IPS-18c (cell line): ENCODE measurements around the gene VPS13A.

Experiments used
- H3K4me3 ChIP-seq: 2 replicates; pipeline ENCODE4 v1.7.0; 2013; ENCODE audit warnings: low read depth, mild to moderate bottlenecking, low read length, moderate library complexity; ENCODE audit not compliant: insufficient read depth
- H3K9me3 ChIP-seq: one replicate; pipeline ENCODE4 v1.6.1; 2013; ENCODE audit warnings: mild to moderate bottlenecking, low read length, moderate library complexity; ENCODE audit not compliant: control insufficient read depth, insufficient read depth

Gene VPS13A

DNA sequence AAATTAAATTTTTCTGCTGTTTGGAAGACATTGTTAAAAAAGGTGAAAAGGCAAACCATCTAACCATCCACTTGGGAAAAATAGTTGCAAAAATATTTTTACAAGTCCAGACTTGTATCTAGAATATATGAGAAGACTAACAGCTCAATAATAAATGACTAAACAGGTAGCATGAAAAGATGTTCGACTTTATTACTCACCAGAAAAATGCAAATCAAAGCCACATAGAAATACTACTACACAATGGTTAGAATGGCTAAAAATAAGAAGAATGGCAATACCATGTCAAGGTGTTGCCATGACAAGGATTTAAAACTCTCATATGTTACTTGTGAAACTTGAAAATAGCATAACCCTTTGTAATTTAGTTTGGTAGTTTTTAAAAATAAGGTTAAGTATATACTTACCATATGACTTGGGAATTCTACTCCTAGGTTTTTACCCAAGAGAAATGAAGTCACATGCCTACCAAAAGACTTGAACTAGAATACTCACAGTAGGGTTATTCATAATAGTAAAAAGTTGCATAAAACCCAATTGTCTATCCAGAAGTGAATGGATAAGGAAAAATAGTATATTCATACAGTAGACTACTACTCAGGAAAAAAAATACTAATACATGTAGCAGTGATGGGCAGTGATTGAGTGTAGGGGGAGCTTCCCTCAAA is 93.8 kb downstream of the VPS13A start:
- Histone ChIP-seq H3K9me3 (no peaks in the 10 kb centered on the region), H3K4me3 (no peak overlapping the region)

DNA sequence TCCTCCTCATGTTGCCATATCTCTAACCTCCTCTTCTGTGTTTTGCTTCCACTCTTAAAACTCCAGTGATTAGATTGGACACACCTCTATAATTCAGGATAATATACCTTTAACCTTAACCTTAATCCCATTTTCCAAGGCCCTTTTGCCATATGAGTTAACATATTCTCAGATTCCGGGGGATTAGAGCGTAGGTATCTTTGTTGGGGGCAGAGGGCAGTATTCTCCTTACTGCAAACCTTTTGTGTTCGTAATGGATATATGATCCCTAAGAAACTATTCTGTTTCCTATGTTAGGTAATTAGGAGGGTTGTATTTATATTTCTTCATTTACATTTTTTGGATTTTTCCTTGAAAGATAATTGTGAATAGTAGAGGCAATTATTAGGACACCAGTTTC is 99.5 kb downstream of the VPS13A start:
- H3K4me3 ChIP-seq = no peak overlapping the region

DNA sequence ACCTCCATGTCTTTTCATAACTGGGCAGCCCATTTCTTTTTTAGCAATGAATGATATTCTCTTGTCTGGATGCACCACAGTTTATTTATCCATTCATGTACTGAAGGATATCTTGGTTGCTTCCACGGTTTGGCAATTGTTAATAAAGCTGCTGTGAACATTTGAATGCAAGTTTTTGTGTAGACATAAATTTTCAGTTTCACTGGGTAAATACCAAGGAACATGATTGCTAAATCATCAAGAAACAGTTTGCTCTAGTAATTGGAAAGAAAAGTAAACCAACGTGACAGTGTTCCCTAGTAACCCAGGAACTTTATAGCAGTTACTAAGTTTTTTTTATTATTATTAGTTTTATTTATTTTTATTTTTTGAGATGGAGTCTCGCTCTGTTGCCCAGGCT is 100.4 kb downstream of the VPS13A start:
- Histone ChIP-seq H3K4me3 (no peak overlapping the region), H3K9me3 (no peaks in the 10 kb centered on the region)

More for the DNA sequence above, 99.5 kb downstream of the VPS13A start:
- no peaks in the 10 kb centered on the region for H3K9me3 ChIP-seq

DNA sequence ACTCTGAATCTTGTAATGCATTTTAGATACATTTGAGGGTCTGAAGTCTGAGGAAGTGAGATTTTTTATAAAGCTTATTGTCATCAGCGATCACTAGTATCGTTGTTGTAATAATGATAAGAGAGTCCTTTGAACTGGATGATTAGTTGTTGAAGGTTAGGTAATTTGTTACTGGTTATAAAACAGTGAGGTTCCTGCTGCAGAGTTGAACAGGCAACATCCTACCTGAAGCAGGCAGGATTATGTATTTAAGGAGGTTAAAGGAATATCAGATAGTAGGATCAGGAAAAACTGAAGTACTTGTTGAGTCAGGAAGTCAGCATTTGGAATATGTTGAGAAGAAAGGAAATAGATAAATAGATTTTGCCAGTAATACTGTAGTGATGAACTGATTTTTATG is 106.7 kb downstream of the VPS13A start:
- Histone ChIP-seq H3K9me3 (no peaks in the 10 kb centered on the region), H3K4me3 (no peak overlapping the region)

DNA sequence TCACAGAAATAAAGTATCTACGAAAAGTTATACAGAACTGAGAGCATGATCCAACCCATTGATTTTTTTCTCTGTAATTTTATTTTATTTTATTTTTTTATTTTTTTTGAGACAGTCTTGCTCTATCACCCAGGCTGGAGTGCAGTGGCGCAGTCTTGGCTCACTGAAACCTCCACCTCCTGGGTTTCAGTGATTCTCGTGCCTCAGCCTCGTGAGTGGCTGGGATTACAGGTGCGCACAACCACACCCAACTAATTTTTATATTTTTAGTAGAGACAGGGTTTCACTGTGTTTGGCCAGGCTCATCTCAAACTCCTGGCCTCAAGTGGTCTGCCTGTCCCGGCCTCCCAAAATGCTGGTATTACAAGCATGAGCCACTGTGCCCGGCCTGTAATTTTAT is 107.3 kb downstream of the VPS13A start:
- no peaks in the 10 kb centered on the region for H3K9me3 ChIP-seq
- H3K4me3 ChIP-seq = no peak overlapping the region

GRCh38 chr9:77290373-77290772 is 113.0 kb downstream of the VPS13A start:
- Histone ChIP-seq H3K4me3 (no peak overlapping the region), H3K9me3 (no peaks in the 10 kb centered on the region)

DNA sequence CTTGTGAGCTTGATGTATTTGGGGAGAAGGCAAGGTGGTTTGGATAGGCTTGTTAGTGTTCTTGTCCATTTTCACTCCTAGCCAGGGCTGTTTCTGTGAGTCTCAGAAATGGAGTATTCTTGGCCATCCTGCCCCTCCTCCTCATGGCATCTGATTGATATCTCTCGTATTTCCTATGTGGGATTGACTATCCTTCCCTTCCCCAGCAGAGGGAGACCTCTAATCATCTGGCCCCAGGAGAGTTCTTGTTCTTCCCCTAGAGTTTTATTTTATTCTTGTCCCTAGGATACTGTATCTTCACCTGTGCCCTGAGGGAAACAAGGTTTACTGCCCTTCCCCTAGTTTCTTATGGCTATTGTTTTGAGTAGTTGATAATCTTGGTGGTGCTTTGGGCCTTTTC is 114.4 kb downstream of the VPS13A start:
- H3K9me3 ChIP-seq = no peaks in the 10 kb centered on the region
- H3K4me3 ChIP-seq = no peak overlapping the region

DNA sequence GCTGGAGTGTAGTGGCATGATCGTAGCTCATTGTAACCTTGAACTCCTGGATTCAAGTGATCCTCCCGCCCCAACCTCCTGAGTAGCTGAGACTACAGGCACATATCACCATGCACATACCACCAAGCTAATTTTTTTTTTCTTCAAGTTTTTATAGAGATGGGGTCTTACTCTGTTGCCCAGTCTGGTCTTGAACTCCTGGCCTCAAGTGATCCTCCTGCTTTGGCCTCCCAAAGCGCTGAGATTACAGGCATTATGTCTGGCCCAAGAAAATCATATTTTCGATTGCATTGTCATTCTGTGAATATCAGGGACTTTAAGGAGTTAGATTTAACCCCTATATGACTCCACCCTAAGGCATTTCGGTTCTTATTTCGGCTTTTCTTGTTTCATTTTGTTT is 116.6 kb downstream of the VPS13A start:
- Histone ChIP-seq H3K4me3 (no peak overlapping the region), H3K9me3 (no peaks in the 10 kb centered on the region)

DNA sequence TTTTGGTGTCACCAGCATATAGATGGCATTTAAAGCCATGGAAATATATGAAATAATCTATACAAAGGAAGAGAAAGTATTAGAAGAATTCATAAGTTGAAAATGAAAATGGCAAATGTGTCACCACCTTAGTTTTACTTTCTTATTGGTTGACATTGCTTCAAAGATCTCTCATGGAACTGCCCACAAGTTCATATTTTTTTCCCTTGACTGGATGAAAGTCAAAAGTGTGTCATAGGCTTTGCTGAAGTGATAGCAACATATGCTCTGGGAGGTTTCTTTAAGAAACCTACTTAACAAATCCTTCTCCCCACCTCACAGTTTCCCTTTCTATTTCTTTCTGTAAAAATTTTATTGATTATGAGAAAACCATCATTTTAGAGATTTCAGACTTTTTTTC is 127.2 kb downstream of the VPS13A start:
- Histone ChIP-seq H3K9me3 (no peaks in the 10 kb centered on the region), H3K4me3 (no peak overlapping the region)

DNA sequence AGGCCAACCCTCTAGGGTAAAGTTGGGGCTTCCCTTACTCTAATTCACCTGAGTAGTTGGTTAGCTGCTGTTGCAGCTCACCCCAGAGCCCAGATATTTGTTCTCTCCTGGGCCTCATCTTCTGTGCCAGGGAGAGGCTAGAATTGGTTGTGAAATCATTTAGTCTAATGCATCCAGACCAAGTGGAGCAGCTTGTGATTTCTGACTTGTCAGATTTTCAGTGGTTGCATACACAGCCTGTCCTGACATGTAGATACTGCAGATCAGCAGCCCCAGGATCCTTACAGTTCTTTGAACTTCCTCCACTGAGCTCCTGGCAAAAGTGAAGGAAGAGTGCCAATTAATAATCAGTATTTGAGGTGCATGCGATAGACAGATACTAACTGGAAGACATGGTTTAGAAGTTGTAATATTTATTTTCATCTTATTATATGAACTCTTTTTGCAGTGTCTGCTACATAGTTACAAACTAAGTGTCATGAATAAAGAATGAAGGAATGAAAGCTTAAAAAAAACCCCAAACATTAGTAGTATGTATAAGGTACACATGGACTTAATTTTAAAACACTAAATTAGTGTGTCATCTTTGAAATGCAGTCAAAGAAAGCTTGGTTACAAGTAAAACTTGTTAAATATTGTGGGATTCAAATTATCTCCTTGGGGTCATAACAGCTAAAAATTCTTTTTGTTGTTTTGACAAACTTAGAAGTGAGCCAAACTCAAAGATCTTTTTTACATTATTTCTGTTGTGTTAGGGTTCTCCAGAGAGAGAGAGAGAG is 128.5 kb downstream of the VPS13A start:
- Histone ChIP-seq H3K4me3 (no peak overlapping the region), H3K9me3 (no peaks in the 10 kb centered on the region)

DNA sequence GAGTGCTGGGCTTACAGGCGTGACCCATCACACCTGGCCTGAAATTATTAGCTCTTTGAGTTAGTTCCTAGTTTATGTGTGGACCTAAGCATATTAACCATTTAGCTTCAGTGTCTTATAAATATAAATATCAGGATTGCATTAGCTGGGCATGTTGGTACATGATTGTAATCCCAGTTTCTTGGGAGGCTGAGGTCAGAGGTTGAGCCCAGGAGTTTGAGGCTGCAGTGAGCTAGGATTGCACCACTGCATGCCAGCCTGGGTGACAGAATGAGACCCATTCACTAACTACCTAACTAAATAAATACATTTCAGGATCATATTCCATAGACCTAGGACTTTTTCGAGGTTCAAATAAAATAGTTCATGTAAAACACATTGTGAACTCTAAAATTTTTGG is 129.8 kb downstream of the VPS13A start:
- Histone ChIP-seq H3K9me3 (no peaks in the 10 kb centered on the region), H3K4me3 (no peak overlapping the region)

GRCh38 chr9:77316058-77316457 is 138.7 kb downstream of the VPS13A start:
- Histone ChIP-seq H3K4me3 (no peak overlapping the region), H3K9me3 (no peaks in the 10 kb centered on the region)

- no peaks in the 10 kb centered on the region for H3K9me3 ChIP-seq
Observed at GRCh38 chr9:77325058-77325457, 147.7 kb downstream of the VPS13A start.

DNA sequence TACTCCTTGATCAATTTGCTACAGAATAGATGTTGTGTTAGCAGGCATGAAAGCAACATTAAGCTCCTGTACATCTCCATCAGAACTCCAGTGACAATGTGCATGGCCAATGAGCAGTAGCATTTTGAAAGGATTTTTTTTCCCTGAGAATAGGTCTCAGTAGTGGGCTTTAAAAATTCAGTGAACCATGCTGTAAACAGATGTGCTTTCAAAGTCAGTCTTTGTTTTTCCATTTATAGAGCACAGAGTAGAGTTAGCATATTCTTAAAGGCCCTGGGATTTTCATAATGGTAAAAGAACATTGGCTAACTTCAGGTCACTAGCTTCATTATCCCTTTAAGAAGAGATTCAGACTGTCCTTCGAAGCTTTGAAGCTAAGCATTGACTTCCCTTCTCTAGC is 150.8 kb downstream of the VPS13A start:
- Histone ChIP-seq H3K4me3 (no peak overlapping the region), H3K9me3 (no peaks in the 10 kb centered on the region)

More at GRCh38 chr9:77325058-77325457, 147.7 kb downstream of the VPS13A start:
- no peak overlapping the region for H3K4me3 ChIP-seq

GRCh38 chr9:77370064-77370463 is 192.7 kb downstream of the VPS13A start:
- Histone ChIP-seq H3K9me3 (no peaks in the 10 kb centered on the region), H3K4me3 (no peak overlapping the region)

DNA sequence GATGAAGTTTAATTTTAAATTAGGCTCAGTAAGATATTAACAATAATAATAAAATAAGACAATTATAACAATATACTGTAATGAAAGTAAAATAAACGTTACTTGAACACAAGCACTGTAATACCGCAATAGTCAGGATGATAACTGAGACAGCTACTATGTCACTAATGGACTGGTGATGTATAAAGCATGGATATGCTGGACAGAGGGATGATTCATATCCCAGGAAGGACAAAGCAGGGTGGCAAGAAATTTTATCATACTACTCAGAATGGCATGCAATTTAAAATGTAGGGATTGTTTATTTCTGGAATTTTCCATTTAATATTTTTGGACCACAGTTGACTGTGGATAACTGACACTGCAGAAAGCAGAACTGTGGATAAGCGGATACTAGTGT is 196.9 kb downstream of the VPS13A start:
- H3K9me3 ChIP-seq = no peaks in the 10 kb centered on the region
- H3K4me3 ChIP-seq = no peak overlapping the region

DNA sequence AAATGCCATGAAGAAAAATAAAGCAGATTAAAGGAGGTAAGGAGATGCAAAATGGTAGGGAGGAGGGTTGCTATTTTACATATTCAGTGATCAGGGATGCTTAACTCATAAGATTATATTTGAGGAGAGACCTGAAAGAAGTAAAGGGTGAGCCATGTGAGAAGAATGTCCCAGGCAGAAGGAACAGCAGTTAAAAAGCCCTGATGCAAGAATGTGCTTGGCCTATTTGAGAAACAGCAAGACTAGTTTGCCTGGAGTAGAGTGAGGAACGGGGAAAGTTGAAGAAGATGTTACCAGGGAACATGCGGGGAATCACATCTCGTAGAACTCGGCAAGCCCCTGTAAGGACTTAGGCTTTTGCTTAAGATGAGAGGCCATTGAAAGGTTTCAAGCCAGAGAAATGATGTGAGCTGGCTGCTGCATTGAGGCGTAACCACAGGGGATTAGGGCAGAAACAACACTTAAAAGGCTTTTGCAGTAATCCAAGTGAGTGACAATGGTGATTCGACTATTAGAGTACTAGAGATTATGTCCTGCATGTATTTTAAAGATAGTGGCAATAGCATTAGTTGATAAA is 198.7 kb downstream of the VPS13A start:
- Histone ChIP-seq H3K9me3 (no peaks in the 10 kb centered on the region), H3K4me3 (no peak overlapping the region)

GRCh38 chr9:77384406-77384805 is 207.1 kb downstream of the VPS13A start:
- H3K4me3 ChIP-seq = no peak overlapping the region
- H3K9me3 ChIP-seq = no peaks in the 10 kb centered on the region
